Smooth muscle cell (in vitro differentiated cells): ENCODE results near the gene NEXN. TPM values are rescaled to one million over a fixed set of nuclear protein-coding genes. Genes with fewer than 3 reads are reported as not detected.
A peak's percentile ranks its signal among the peaks of the same experiment; 100 is the strongest.

Source experiments
- DNase-seq: peaks from one replicate; lab custom pipeline; 2025; ENCODE audit not compliant: unreplicated experiment; lab: John Stamatoyannopoulos, UW
- H2AFZ ChIP-seq: fragments of 200-600 bp; sonication (generic); 2 replicates; pipeline ENCODE4 v1.6.0; 2016; ENCODE audit warnings: antibody characterized with exemption, low read depth, mild to moderate bottlenecking
- H3F3A ChIP-seq: fragments of 200-600 bp; sonication (generic); 2 replicates; pipeline ENCODE4 v1.6.0; 2017; ENCODE audit warnings: antibody characterized with exemption, low read depth
- H3K27ac ChIP-seq: fragments of 200-600 bp; sonication (generic); 2 replicates; pipeline ENCODE4 v1.5.1; 2016; ENCODE audit warnings: low read depth, mild to moderate bottlenecking
- H3K27me3 ChIP-seq: fragments of 200-600 bp; sonication (generic); 2 replicates; pipeline ENCODE4 v1.6.1; 2016; ENCODE audit warnings: low read depth, mild to moderate bottlenecking
- H3K36me3 ChIP-seq: fragments of 200-600 bp; sonication (generic); 2 replicates; pipeline ENCODE4 v1.5.1; 2016; ENCODE audit warnings: low read depth
- H3K4me1 ChIP-seq: fragments of 200-600 bp; sonication (generic); 2 replicates; pipeline ENCODE4 v1.5.1; 2016; ENCODE audit warnings: low read depth
- H3K4me2 ChIP-seq: fragments of 200-600 bp; sonication (generic); 2 replicates; pipeline ENCODE4 v1.6.0; 2016; ENCODE audit warnings: mild to moderate bottlenecking
- H3K4me3 ChIP-seq: fragments of 200-600 bp; sonication (generic); 2 replicates; pipeline ENCODE4 v1.5.1; 2016; ENCODE audit warnings: mild to moderate bottlenecking
- H3K79me2 ChIP-seq: fragments of 200-600 bp; sonication (generic); 2 replicates; pipeline ENCODE4 v1.6.0; 2016; ENCODE audit warnings: low read depth, mild to moderate bottlenecking
- H3K9ac ChIP-seq: fragments of 200-600 bp; sonication (generic); 2 replicates; pipeline ENCODE4 v1.6.0; 2016; ENCODE audit warnings: low read depth
- H3K9me3 ChIP-seq: fragments of 200-600 bp; sonication (generic); replicated peaks from 2 replicates; pipeline ENCODE4 v1.5.1; 2016; ENCODE audit warnings: low read depth
- H4K20me1 ChIP-seq: fragments of 200-600 bp; sonication (generic); 2 replicates; pipeline ENCODE4 v1.6.0; 2016; ENCODE audit warnings: low read depth
- WGBS: methylation state at CpG from one replicate; pipeline ENCODE4 v1.1.7; 2016; ENCODE audit warnings: low lambda C conversion rate; 5-methylcytosine and 5-hydroxymethylcytosine counted together
- polyA plus RNA-seq: library from polyadenylated mRNA; unstranded; fragments of >200 nt; fragmentation: Nextera tagmentation; extraction: Ambion mirVana; gene quantifications from 2 replicates; pipeline ENCODE4 v1.2.1, GENCODE V29; 2016
- total RNA-seq: library from RNA; depleted of rRNA; stranded (reverse); fragments of >200 nt; gene quantifications from 2 replicates; pipeline ENCODE4 v1.2.3, GENCODE V29; 2014
- TF ChIP-seq, protein P1 (sequence below): fragments of 200-600 bp; sonication (generic); IDR thresholded peaks from 2 replicates; pipeline ENCODE4 v1.5.1; 2017; ENCODE audit warnings: borderline replicate concordance, mild to moderate bottlenecking, antibody characterized with exemption; ENCODE audit not compliant: insufficient read depth, poor library complexity, severe bottlenecking

NEXN gene
- total RNA-seq (12.5 and 16.8 TPM in 2 replicates), polyA plus RNA-seq (20.2 and 28.6 TPM in 2 replicates)

DNA sequence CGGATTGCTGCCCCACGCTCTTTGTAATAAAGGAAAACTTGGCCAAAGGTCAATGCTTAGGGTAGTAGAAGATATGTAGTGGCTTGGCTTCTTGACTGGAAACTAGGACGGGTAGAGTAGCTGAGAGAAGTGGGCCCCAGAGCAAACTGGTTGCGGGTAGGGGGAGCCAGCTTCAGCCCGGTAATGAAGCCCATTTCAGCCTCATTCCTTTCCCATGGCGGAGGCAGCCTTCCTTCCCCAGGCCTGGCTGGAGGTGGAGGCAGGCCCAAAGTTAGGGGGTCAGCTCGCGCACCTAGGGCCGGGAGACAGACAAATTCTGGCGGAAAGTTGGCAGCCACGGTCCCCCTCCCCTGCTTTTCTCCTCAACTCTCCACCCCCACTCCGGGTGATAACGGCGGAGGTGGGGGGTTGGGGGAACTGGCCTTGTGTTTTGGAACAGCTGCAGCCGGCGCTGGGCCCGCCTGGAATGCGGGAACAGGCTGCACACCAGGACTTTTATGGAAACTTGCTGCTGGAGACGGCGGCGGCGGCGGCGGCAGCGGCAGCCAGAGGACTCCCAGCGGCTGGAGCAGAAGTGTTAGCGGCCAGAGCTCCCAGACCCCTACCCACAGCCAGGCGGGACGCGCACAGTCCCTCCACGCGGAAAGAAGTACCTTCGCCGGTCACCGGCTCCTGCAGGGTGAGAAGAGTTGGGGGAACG lies at the start of gene NEXN:
Gene NEXN (plus strand): TSS at position 544 of the 700 bp plus-strand sequence. CDS start 27,483 bp downstream, outside the sequence.
- no peaks in the 10 kb centered on the region for H3K27me3 ChIP-seq
- peaks cover 35% of the 10 kb centered on the region for H3K79me2 ChIP-seq

DNA sequence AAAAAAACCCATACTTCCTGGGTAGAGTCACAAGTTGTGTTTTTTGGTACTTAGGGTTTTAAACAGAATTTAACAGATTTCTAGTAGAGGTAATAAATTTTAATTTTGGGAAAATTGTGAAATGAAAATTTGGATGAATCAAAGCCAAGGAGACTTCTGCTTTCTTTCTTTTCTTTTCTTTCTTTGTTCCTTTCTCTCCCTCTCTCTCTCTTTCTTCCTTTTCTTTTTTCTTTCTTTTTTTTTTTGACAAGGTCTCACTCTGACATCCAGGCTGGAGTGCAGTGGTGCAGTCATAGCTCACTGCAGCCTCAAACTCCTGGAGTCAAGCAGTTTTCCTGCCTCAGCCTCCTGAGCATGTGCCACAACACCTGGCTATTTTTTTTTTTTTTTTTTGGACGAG lies 46.9 kb upstream of the NEXN start:
- H3K79me2 ChIP-seq = no peaks in the 10 kb centered on the region
- no peaks in the 10 kb centered on the region for H4K20me1 ChIP-seq
- no peaks in the 10 kb centered on the region for H3K4me1 ChIP-seq
- no peak overlapping the region for H3K4me3 ChIP-seq
- H3K36me3 ChIP-seq = no peaks in the 10 kb centered on the region
- H3K4me2 ChIP-seq = no peak overlapping the region
- TF ChIP-seq, protein P1, sequence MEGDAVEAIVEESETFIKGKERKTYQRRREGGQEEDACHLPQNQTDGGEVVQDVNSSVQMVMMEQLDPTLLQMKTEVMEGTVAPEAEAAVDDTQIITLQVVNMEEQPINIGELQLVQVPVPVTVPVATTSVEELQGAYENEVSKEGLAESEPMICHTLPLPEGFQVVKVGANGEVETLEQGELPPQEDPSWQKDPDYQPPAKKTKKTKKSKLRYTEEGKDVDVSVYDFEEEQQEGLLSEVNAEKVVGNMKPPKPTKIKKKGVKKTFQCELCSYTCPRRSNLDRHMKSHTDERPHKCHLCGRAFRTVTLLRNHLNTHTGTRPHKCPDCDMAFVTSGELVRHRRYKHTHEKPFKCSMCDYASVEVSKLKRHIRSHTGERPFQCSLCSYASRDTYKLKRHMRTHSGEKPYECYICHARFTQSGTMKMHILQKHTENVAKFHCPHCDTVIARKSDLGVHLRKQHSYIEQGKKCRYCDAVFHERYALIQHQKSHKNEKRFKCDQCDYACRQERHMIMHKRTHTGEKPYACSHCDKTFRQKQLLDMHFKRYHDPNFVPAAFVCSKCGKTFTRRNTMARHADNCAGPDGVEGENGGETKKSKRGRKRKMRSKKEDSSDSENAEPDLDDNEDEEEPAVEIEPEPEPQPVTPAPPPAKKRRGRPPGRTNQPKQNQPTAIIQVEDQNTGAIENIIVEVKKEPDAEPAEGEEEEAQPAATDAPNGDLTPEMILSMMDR = no peak
- DNase-seq = no peak
- H3K9ac ChIP-seq = no peak overlapping the region
- H3K9me3 ChIP-seq = no peaks in the 10 kb centered on the region
- no peak overlapping the region for H3K27ac ChIP-seq
- H2AFZ ChIP-seq = no peak overlapping the region
- WGBS = 75% methylated on average over 1 of the region's 1 CpG
- H3K27me3 ChIP-seq = no peaks in the 10 kb centered on the region
- H3F3A ChIP-seq = no peaks in the 10 kb centered on the region

More for the DNA sequence above, at the start of gene NEXN:
- peaks cover 3% of the 10 kb centered on the region for H3F3A ChIP-seq
- H2AFZ ChIP-seq = peak within 1 kb of the TSS; percentile 18
- peak within 1 kb of the TSS; percentile 98 for H3K4me2 ChIP-seq
- peak within 1 kb of the TSS; percentile 95 for H3K9ac ChIP-seq
- no peaks in the 10 kb centered on the region for H3K36me3 ChIP-seq
- peak; percentile 63 for DNase-seq
- peaks cover 16% of the 10 kb centered on the region for H3K4me1 ChIP-seq
- 2% methylated on average over 35 of the region's 36 CpGs for WGBS
- H3K27ac ChIP-seq = peak within 1 kb of the TSS; percentile 96
- H4K20me1 ChIP-seq = peaks cover 11% of the 10 kb centered on the region
- H3K4me3 ChIP-seq = peak within 1 kb of the TSS; percentile 90
- H3K9me3 ChIP-seq = no peaks in the 10 kb centered on the region
- TF ChIP-seq, protein P1 = no peak

DNA sequence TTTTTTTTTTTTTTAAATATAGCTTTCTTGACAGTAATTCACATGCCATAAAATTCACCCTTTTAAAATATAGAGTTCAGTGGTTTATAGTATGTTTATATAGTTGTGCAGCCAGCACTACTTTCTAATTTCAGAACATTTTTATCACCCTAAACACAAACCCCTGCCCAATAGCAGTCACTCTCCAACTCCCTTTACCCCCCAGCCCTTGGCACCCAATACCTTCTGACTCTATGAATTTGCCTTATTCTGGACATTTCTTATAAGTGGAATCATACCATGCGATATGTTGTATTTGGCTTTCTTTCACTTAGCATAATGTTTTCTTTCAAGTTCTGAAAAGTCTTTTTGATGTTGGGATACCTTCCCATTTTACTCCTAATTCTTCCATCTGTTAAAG lies 42.5 kb upstream of the NEXN start:
- Histone ChIP-seq H2AFZ (no peak overlapping the region), H3K9ac (no peak overlapping the region), H3K9me3 (no peaks in the 10 kb centered on the region), H4K20me1 (no peaks in the 10 kb centered on the region), H3K4me1 (no peaks in the 10 kb centered on the region), H3K27ac (no peak overlapping the region), H3F3A (no peaks in the 10 kb centered on the region), H3K27me3 (no peaks in the 10 kb centered on the region), H3K4me2 (no peak overlapping the region), H3K79me2 (no peaks in the 10 kb centered on the region), H3K4me3 (no peak overlapping the region), H3K36me3 (no peaks in the 10 kb centered on the region)
- WGBS = 100% methylated on average over 1 of the region's 1 CpG
- DNase-seq = no peak
- TF ChIP-seq, protein P1 = no peak

DNA sequence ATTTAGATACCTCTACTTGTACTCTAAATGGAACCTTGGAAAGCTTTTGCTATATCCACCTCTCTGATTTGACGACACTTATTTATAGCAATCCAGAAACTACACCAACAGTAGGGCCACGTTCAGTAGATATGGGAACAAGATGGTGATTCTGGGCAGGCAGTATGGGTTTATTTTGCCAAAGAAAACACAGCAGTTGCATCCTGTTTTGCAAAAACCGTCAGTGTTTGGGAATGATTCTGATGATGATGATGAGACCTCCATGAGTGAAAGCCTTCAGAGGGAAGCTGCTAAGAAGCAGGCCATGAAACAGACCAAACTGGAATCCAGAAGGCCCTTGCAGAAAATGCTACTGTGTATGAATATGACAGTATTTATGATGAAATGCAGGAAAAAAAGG lies 41.5 kb upstream of the NEXN start:
- no peak overlapping the region for H3K27ac ChIP-seq
- H3F3A ChIP-seq = no peaks in the 10 kb centered on the region
- H3K27me3 ChIP-seq = no peaks in the 10 kb centered on the region
- DNase-seq = no peak
- 98% methylated on average over 3 of the region's 3 CpGs for WGBS
- TF ChIP-seq, protein P1 = no peak
- no peak overlapping the region for H3K9ac ChIP-seq
- H2AFZ ChIP-seq = no peak overlapping the region
- no peaks in the 10 kb centered on the region for H3K36me3 ChIP-seq
- H3K4me2 ChIP-seq = no peak overlapping the region
- no peaks in the 10 kb centered on the region for H4K20me1 ChIP-seq
- no peak overlapping the region for H3K4me3 ChIP-seq
- no peaks in the 10 kb centered on the region for H3K4me1 ChIP-seq
- H3K9me3 ChIP-seq = no peaks in the 10 kb centered on the region
- no peaks in the 10 kb centered on the region for H3K79me2 ChIP-seq
